GM12878 (cell line): ENCODE data around the gene DHRS7B. TPM values are rescaled to one million over a fixed set of nuclear protein-coding genes. Genes with fewer than 3 reads are reported as not detected.

ENCODE experiments used
- ATAC-seq: fragments of 200-7000 bp; cut with Tn5 transposase; 3 replicates; pipeline ENCODE4 v1.9.1; 2020; ENCODE audit warnings: mild to moderate bottlenecking, moderate library complexity
- BruUV-seq: library from RNA; stranded (reverse); fragments of 400-500 nt; replicated peaks from 2 replicates; lab custom pipeline; 2021; lab: Mats Ljungman, UMichigan
- CTCF ChIA-PET: fragments of 300-600 bp; sonication (Branson Sonifier 250); formaldehyde crosslinking; extraction: SDS; loops from one replicate; lab custom pipeline; 2021; ENCODE audit warnings: inconsistent platforms; lab: Yijun Ruan, JAX
- POLR2A ChIA-PET: fragments of 350-600 bp; formaldehyde crosslinking; extraction: SDS; loops from one replicate; lab custom pipeline; 2021; ENCODE audit warnings: inconsistent platforms; lab: Charles Lee
- RAD21 ChIA-PET: fragments of 300-600 bp; sonication (Branson Sonifier 250); formaldehyde crosslinking; loops from one replicate; lab custom pipeline; 2023; ENCODE audit warnings: antibody characterized with exemption; ENCODE audit not compliant: unreplicated experiment; lab: Charles Lee
- SMC1A ChIA-PET: fragments of 300-600 bp; sonication (Branson Sonifier 250); formaldehyde crosslinking; loops from one replicate; lab custom pipeline; 2023; ENCODE audit not compliant: unreplicated experiment, uncharacterized antibody; lab: Charles Lee
- DNase-seq: peaks from one replicate; pipeline ENCODE4 v3.0.0-alpha.2; 2011; ENCODE audit warnings: low read depth, low spot score
- FAIRE-seq: peaks from 3 replicates; lab custom pipeline; 2011; peaks lifted over from hg19 to GRCh38; lab: Jason Lieb, UNC
- H2AFZ ChIP-seq: 2 replicates; pipeline ENCODE4 v1.6.0; 2011; ENCODE audit warnings: low read depth, low read length, control low read depth; ENCODE audit not compliant: control insufficient read depth
- H3K27ac ChIP-seq: 2 replicates; pipeline ENCODE4 v1.5.1; 2011; ENCODE audit warnings: control low read depth; ENCODE audit not compliant: control insufficient read depth, insufficient read depth
- H3K27me3 ChIP-seq, 2 experiments: replicated peaks in 1 of 2; 2 replicates each; pipeline versions ENCODE4 v1.6.0 to v1.6.1; 2011; ENCODE audit warnings: low read length in 1 of 2; ENCODE audit not compliant: control insufficient read depth in 2 of 2, insufficient read depth in 2 of 2
- H3K36me3 ChIP-seq, 2 experiments: 2 replicates each; pipeline ENCODE4 v1.5.1; 2011; ENCODE audit warnings: low read length in 1 of 2; ENCODE audit not compliant: control insufficient read depth in 2 of 2, insufficient read depth in 2 of 2
- H3K4me1 ChIP-seq: 2 replicates; pipeline ENCODE4 v1.6.1; 2011; ENCODE audit warnings: mild to moderate bottlenecking, low read length, moderate library complexity, mixed read lengths; ENCODE audit not compliant: control insufficient read depth, insufficient read depth
- H3K4me2 ChIP-seq: 2 replicates; pipeline ENCODE4 v1.6.0; 2011; ENCODE audit warnings: control low read depth; ENCODE audit not compliant: control insufficient read depth, insufficient read depth
- H3K4me3 ChIP-seq: fragments of 200-600 bp; sonication (generic); 2 replicates; pipeline ENCODE4 v1.5.1; 2016
- H3K79me2 ChIP-seq: 2 replicates; pipeline ENCODE4 v1.6.0; 2011; ENCODE audit warnings: low read length; ENCODE audit not compliant: control insufficient read depth, insufficient read depth
- H3K9ac ChIP-seq: 2 replicates; pipeline ENCODE4 v1.8.0; 2011; ENCODE audit warnings: low read length, control low read depth, mixed read lengths; ENCODE audit not compliant: control insufficient read depth, insufficient read depth
- H3K9me3 ChIP-seq: replicated peaks from 3 replicates; pipeline ENCODE4 v1.5.1; 2011; ENCODE audit warnings: mild to moderate bottlenecking, low read length; ENCODE audit not compliant: control insufficient read depth, insufficient read depth
- H4K20me1 ChIP-seq: 2 replicates; pipeline ENCODE4 v1.6.0; 2011; ENCODE audit not compliant: control insufficient read depth, insufficient read depth
- CREM ChIP-seq: IDR thresholded peaks from 2 replicates; pipeline ENCODE4 v1.6.1; 2014; ENCODE audit warnings: antibody characterized with exemption, low read depth
- EP300 ChIP-seq, 2 experiments: fragments of 150-350 bp in 1 of 2; IDR thresholded peaks; 2 replicates each; pipeline ENCODE4 v1.6.1; 2011 to 2012; ENCODE audit warnings: low read depth in 2 of 2, low read length in 2 of 2, borderline replicate concordance in 1 of 2, improper control_type of control experiment in 1 of 2, inconsistent platforms in 1 of 2; ENCODE audit not compliant: control insufficient read depth in 1 of 2
- NBN ChIP-seq: fragments of 450-650 bp; IDR thresholded peaks from 2 replicates; pipeline ENCODE4 v1.6.1; 2016
- RAD51 ChIP-seq: fragments of 450-650 bp; IDR thresholded peaks from 2 replicates; pipeline ENCODE4 v1.6.1; 2016; ENCODE audit warnings: moderate library complexity, mild to moderate bottlenecking, inconsistent platforms
- WGBS: methylation state at CpG from one replicate; pipeline ENCODE4 v1.1.6; 2016; ENCODE audit warnings: low lambda C conversion rate; ENCODE audit not compliant: insufficient replicate concordance, insufficient coverage; ENCODE audit errors: missing lambda C conversion rate; 5-methylcytosine and 5-hydroxymethylcytosine counted together
- in situ Hi-C: fragments of 300-500 bp; cut with MboI; formaldehyde crosslinking; loops from 9 replicates; pipeline ENCODE4 v1.14.3; 2018; ENCODE audit warnings: mixed read lengths
- intact Hi-C: fragments of 100-400 bp; cut with micrococcal nuclease; formaldehyde crosslinking; loops from one replicate; pipeline ENCODE4 v1.14.2; 2022; ENCODE audit not compliant: unreplicated experiment
- polyA plus RNA-seq, 11 experiments: library from polyadenylated mRNA; depleted of rRNA in 4 of 11; unstranded in 6 of 11; stranded (reverse) in 5 of 11; fragments of >200 nt; fragmentation: Nextera tagmentation in 4 of 11; fragmentation: Illumina TruSeq in 1 of 11; extraction: Ambion mirVana in 4 of 11; extraction: Trizol in 1 of 11; gene quantifications; 1 replicate in 1 of 11; 2 replicates in 10 of 11; pipeline versions ENCODE4 v1.2.1 to v1.2.3, GENCODE V29; 2011 to 2016; ENCODE audit warnings: inconsistent platforms in 2 of 11, missing spikeins in 2 of 11, low read depth in 1 of 11
- total RNA-seq, 4 experiments: library from RNA; depleted of rRNA in 3 of 4; stranded (reverse); fragments of >200 nt in 3 of 4; fragmentation: Illumina TruSeq in 1 of 4; extraction: Trizol in 1 of 4; gene quantifications; 2 replicates each; pipeline versions ENCODE4 v1.2.1 to v1.2.3, GENCODE V29; 2013 to 2021
- TF ChIP-seq, protein P1 (sequence below), 3 experiments: IDR thresholded peaks in 2 of 3; conservative IDR thresholded peaks in 1 of 3; 2 replicates each; pipeline ENCODE4 v1.5.1; 2011; ENCODE audit warnings: low read depth in 3 of 3, low read length in 3 of 3, mild to moderate bottlenecking in 3 of 3, control low read depth in 2 of 3, moderate library complexity in 2 of 3, inconsistent platforms in 1 of 3, mixed read lengths in 1 of 3; ENCODE audit not compliant: control insufficient read depth in 2 of 3, insufficient read depth in 1 of 3; ENCODE audit errors: extremely low read depth in 1 of 3

DHRS7B gene
- total and polyA plus RNA-seq, 10 of the 15 experiments (the other 5 are each of a cell fraction or from before 2014, with no cell fraction given): 11.1 to 35.6 (median 23.0) TPM

DNA sequence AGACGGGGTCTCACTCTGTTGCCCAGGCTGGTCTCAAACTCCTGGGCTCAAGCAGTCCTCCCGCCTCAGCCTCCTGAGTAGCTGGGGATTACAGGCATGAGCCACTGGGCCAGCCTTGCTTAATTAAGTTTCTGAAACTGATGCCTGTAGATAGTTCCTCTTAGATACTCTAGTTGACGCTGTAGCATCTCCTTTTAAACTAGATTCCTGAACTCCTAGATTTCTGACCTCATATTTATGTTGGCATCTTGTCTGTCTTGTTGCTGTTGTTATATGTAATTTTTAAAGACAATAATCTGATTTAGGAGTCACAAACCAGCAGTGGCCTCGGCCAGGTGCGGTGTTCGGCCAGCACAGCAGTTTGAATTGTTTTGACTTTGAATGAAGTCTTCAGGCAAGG lies 37.5 kb downstream of the DHRS7B start:
- no peaks in the 10 kb centered on the region for H3K36me3 ChIP-seq
- H3K4me3 ChIP-seq: no peak overlapping the region
- H3K4me2 ChIP-seq: no peak overlapping the region
- no peak for TF ChIP-seq CREM
- TF ChIP-seq, protein P1, sequence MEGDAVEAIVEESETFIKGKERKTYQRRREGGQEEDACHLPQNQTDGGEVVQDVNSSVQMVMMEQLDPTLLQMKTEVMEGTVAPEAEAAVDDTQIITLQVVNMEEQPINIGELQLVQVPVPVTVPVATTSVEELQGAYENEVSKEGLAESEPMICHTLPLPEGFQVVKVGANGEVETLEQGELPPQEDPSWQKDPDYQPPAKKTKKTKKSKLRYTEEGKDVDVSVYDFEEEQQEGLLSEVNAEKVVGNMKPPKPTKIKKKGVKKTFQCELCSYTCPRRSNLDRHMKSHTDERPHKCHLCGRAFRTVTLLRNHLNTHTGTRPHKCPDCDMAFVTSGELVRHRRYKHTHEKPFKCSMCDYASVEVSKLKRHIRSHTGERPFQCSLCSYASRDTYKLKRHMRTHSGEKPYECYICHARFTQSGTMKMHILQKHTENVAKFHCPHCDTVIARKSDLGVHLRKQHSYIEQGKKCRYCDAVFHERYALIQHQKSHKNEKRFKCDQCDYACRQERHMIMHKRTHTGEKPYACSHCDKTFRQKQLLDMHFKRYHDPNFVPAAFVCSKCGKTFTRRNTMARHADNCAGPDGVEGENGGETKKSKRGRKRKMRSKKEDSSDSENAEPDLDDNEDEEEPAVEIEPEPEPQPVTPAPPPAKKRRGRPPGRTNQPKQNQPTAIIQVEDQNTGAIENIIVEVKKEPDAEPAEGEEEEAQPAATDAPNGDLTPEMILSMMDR (IDR thresholded peaks at IDR 0.05 in 2 of 3, conservative IDR thresholded peaks at IDR 0.05 in 1 of 3; ENCODE audit: control insufficient read depth in 2 of 3, extremely low read depth in 1 of 3, insufficient read depth in 1 of 3, low read depth in 3 of 3, low read length in 3 of 3): 0 out of 6 replicates have a peak, but pooled peaks of 1 of the 3 experiments have one; percentile 4
- TF ChIP-seq EP300 (IDR thresholded peaks at IDR 0.05; ENCODE audit: borderline replicate concordance in 1 of 2, control insufficient read depth in 1 of 2, low read depth in 2 of 2, low read length in 2 of 2): no peak
- TF ChIP-seq NBN: no peak
- no peak for TF ChIP-seq RAD51
- TF ChIP-seq, all 136 proteins: peak for 1
- H3K4me1 ChIP-seq: no peaks in the 10 kb centered on the region
- no peak overlapping the region for H2AFZ ChIP-seq
- no peaks in the 10 kb centered on the region for H3K79me2 ChIP-seq
- BruUV-seq: no TSS peak
- ChIA-PET POLR2A (no interaction called here), SMC1A (no interaction called here), RAD21 (interaction anchor here (0.7 to 1.7 kb wide), 2 partner anchors 35 to 110 kb away, joined by 3 to 4 read pairs; no protein-coding TSS in a partner anchor), CTCF (interaction anchor here (0.6 to 1.8 kb wide), 4 partner anchors 21 to 47 kb away, joined by 3 to 4 read pairs (median 3); no protein-coding TSS in a partner anchor)
- intact Hi-C loops (no loop called here), in situ Hi-C loops (no loop called here)
- no peaks in the 10 kb centered on the region for H3K9me3 ChIP-seq
- ATAC-seq (no peak), FAIRE-seq (no peak), DNase-seq (no peak)
- WGBS: 80% methylated on average over 6 of the region's 6 CpGs
- H3K27me3 ChIP-seq: no peaks in the 10 kb centered on the region
- no peak overlapping the region for H3K9ac ChIP-seq
- no peaks in the 10 kb centered on the region for H4K20me1 ChIP-seq
- no peak overlapping the region for H3K27ac ChIP-seq
